ENCODE results near the gene KRTAP10-10. TPM values are rescaled to one million over a fixed set of nuclear protein-coding genes. Genes with fewer than 3 reads are reported as not detected.

Gene KRTAP10-10
- total and polyA plus RNA-seq, 2 experiments from 2014 or later: not detected

DNA sequence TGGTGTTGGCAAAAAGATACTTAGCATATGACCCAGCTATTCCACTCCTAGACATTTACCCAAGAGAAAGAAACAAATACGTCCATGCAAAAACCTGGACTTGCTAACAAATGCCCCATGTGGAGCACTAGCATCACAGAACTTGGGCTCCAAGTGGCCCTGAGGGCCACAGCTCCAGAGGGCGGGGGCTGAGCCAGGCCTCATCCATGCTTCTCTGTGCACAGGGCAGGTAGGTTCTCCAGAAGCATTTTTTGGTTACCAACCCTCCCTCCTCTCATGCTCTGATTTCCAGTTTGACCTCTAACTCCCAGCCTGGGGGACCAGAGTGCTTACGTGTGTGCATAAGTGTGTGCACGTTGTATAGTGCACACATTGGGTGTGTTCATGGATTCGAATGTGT lies 27.5 kb downstream of the KRTAP10-10 start:
- H3K27me3 ChIP-seq: no peaks in the 10 kb centered on the region
- H3K4me1 ChIP-seq (ENCODE audit: insufficient read depth): no peaks in the 10 kb centered on the region
- no peak overlapping the region for H3K4me3 ChIP-seq
- no peak overlapping the region for H3K27ac ChIP-seq
- WGBS (ENCODE audit: low lambda C conversion rate, missing lambda C conversion rate): 88% methylated on average over 5 of the region's 5 CpGs
- no peaks in the 10 kb centered on the region for H3K36me3 ChIP-seq (replicated peaks; ENCODE audit: insufficient read depth, low read depth)
- no peaks in the 10 kb centered on the region for H3K79me2 ChIP-seq
- no peaks in the 10 kb centered on the region for H3K9me2 ChIP-seq (replicated peaks; ENCODE audit: insufficient read depth)
- DNase-seq (ENCODE audit: low spot score): no peak
- H2AFZ ChIP-seq: no peak overlapping the region
- H3K9me3 ChIP-seq (ENCODE audit: low read depth): no peaks in the 10 kb centered on the region
- TF ChIP-seq EZH2phosphoT487 (IDR thresholded peaks at IDR 0.05; ENCODE audit: low read depth, severe bottlenecking, unreplicated experiment): no peak
- TF ChIP-seq, protein P1, sequence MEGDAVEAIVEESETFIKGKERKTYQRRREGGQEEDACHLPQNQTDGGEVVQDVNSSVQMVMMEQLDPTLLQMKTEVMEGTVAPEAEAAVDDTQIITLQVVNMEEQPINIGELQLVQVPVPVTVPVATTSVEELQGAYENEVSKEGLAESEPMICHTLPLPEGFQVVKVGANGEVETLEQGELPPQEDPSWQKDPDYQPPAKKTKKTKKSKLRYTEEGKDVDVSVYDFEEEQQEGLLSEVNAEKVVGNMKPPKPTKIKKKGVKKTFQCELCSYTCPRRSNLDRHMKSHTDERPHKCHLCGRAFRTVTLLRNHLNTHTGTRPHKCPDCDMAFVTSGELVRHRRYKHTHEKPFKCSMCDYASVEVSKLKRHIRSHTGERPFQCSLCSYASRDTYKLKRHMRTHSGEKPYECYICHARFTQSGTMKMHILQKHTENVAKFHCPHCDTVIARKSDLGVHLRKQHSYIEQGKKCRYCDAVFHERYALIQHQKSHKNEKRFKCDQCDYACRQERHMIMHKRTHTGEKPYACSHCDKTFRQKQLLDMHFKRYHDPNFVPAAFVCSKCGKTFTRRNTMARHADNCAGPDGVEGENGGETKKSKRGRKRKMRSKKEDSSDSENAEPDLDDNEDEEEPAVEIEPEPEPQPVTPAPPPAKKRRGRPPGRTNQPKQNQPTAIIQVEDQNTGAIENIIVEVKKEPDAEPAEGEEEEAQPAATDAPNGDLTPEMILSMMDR (IDR thresholded peaks at IDR 0.05; ENCODE audit: poor library complexity): no peak
- TF ChIP-seq EZH2 (IDR thresholded peaks at IDR 0.05; ENCODE audit: borderline replicate concordance): no peak
- no peaks in the 10 kb centered on the region for H4K20me1 ChIP-seq (ENCODE audit: insufficient read depth, poor library complexity, severe bottlenecking)
- H3K4me2 ChIP-seq: no peak overlapping the region

DNA sequence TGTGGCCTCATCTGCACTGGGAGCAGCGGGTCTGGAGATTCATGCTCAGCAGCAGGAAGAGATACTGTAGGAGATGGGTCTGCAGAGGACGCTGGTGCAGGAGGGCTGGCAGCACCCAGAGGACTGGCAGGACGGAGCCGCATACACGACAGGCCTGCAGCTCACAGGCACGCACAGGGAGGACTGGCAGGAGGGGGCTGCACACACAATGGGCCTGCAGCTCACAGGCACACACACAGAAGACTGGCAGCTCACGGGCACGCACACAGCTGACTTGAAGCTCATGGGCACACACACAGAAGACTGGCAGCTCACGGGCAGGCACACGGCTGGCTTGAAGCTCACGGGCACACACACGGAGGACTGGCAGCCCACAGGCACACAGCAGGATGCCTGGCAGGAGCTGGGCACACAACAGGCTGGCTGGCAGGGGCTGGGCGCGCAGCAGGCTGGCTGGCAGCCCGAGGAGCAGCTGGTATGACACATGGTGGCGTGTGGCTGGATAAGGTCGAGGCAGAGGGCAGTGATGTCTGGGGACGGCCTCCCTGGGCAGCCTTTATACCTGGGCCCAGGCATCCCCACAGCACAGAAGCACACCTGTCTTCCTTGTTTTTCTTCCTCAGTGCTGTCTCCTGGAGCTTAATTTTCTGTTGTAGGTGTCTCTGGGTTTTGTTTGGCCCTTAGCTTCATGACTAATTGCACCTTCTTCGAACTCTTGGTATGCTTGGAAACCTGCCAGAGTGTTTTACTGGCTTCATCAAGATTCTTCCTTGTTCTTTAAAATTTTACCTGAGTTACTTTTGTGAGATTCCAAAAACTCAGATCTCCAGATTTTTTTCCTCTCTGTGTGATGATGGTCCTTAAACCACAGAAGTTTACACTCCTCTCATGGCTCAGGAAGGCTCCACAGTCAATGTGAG lies 29.5 kb downstream of the KRTAP10-10 start, which contains the start of gene KRTAP12-2:
Gene KRTAP12-2 (minus strand): TSS at position 527 of the 920 bp plus-strand sequence. CDS start 41 bp downstream, at position 486.
- no peak within 1 kb of the TSS for H2AFZ ChIP-seq
- no peaks in the 10 kb centered on the region for H3K9me2 ChIP-seq (replicated peaks; ENCODE audit: insufficient read depth)
- no peaks in the 10 kb centered on the region for H3K4me1 ChIP-seq (ENCODE audit: insufficient read depth)
- H3K4me3 ChIP-seq: no peak within 1 kb of the TSS
- H3K27ac ChIP-seq: no peak within 1 kb of the TSS
- TF ChIP-seq EZH2phosphoT487 (IDR thresholded peaks at IDR 0.05; ENCODE audit: low read depth, severe bottlenecking, unreplicated experiment): no peak
- TF ChIP-seq, protein P1 (IDR thresholded peaks at IDR 0.05; ENCODE audit: poor library complexity): no peak
- TF ChIP-seq EZH2 (IDR thresholded peaks at IDR 0.05; ENCODE audit: borderline replicate concordance): no peak
- peaks cover 3% of the 10 kb centered on the region for H3K9me3 ChIP-seq (ENCODE audit: low read depth)
- H3K79me2 ChIP-seq: no peaks in the 10 kb centered on the region
- H4K20me1 ChIP-seq (ENCODE audit: insufficient read depth, poor library complexity, severe bottlenecking): no peaks in the 10 kb centered on the region
- WGBS (ENCODE audit: low lambda C conversion rate, missing lambda C conversion rate): 86% methylated on average over 19 of the region's 19 CpGs
- no peaks in the 10 kb centered on the region for H3K36me3 ChIP-seq (replicated peaks; ENCODE audit: insufficient read depth, low read depth)
- H3K27me3 ChIP-seq: no peaks in the 10 kb centered on the region
- DNase-seq (ENCODE audit: low spot score): no peak
- no peak within 1 kb of the TSS for H3K4me2 ChIP-seq

- WGBS (ENCODE audit: low lambda C conversion rate, missing lambda C conversion rate): 96% methylated on average over 1 of the region's 1 CpG
- Histone ChIP-seq H4K20me1 (ENCODE audit: insufficient read depth, poor library complexity, severe bottlenecking) (no peaks in the 10 kb centered on the region), H3K4me3 (no peak overlapping the region), H3K4me2 (no peak overlapping the region), H3K9me3 (ENCODE audit: low read depth) (peaks cover 4% of the 10 kb centered on the region), H3K4me1 (ENCODE audit: insufficient read depth) (no peaks in the 10 kb centered on the region), H2AFZ (no peak overlapping the region), H3K27me3 (no peaks in the 10 kb centered on the region), H3K36me3 (replicated peaks; ENCODE audit: insufficient read depth, low read depth) (no peaks in the 10 kb centered on the region), H3K79me2 (no peaks in the 10 kb centered on the region), H3K9me2 (replicated peaks; ENCODE audit: insufficient read depth) (no peaks in the 10 kb centered on the region), H3K27ac (no peak overlapping the region)
- no peak for DNase-seq (ENCODE audit: low spot score)
- TF ChIP-seq, protein P1 (IDR thresholded peaks at IDR 0.05; ENCODE audit: poor library complexity): no peak
- no peak for TF ChIP-seq EZH2phosphoT487 (IDR thresholded peaks at IDR 0.05; ENCODE audit: low read depth, severe bottlenecking, unreplicated experiment)
- TF ChIP-seq EZH2 (IDR thresholded peaks at IDR 0.05; ENCODE audit: borderline replicate concordance): no peak
Measured at GRCh38 chr21:44667612-44668011, 30.5 kb downstream of the KRTAP10-10 start.

Data from hepatocyte (in vitro differentiated cells).